ENCODE data around the gene UNC5B. TPM values are rescaled to one million over a fixed set of nuclear protein-coding genes. Genes with fewer than 3 reads are reported as not detected.

UNC5B gene
- polyA plus RNA-seq, 3 donors from 2014 or later = 0.06 to 0.34 TPM; not detected in 1

DNA sequence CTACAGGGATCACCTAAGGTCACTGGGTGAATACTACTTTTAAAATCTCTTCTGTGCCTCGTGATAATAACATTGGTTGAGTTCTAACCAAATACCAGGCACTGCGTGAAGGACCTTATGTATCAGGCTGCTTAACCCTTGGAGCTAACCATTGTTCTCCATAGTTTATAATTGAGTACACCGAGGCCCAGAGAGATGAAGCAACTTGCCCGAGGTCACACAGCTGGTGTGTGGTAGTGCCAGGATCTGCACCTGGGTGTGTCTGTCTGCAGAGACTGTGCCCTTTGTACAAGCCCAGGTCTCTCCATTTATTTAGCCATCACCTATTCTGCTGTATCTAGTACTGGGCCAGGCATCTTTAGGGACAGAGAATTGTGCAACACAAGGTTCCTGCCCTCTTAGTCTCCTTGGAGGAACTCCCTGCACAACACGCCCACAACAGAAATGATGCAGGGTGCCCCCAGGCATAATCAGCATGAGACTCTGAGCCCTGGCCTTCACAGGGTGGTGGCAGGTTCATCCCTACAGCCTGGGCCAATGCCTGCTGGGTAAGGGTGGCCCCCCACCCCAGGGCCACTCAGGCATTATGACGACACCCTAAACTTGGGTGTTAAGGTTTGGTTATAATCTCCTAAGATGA, 31.5 kb downstream of the UNC5B start:
- H3K27ac Mint-ChIP-seq = no peak overlapping the region
- DNase-seq = no peak
- peaks cover 0 to 5% (median 2%) of the 10 kb centered on the region in 3 donors for H3K27me3 Mint-ChIP-seq (ENCODE audit: low read depth in 3 of 3)
- no peak overlapping the region for H3K4me3 Mint-ChIP-seq
- H3K36me3 Mint-ChIP-seq = no peaks in the 10 kb centered on the region
- H3K9me3 Mint-ChIP-seq = no peaks in the 10 kb centered on the region
- H3K4me1 Mint-ChIP-seq = no peaks in the 10 kb centered on the region

DNA sequence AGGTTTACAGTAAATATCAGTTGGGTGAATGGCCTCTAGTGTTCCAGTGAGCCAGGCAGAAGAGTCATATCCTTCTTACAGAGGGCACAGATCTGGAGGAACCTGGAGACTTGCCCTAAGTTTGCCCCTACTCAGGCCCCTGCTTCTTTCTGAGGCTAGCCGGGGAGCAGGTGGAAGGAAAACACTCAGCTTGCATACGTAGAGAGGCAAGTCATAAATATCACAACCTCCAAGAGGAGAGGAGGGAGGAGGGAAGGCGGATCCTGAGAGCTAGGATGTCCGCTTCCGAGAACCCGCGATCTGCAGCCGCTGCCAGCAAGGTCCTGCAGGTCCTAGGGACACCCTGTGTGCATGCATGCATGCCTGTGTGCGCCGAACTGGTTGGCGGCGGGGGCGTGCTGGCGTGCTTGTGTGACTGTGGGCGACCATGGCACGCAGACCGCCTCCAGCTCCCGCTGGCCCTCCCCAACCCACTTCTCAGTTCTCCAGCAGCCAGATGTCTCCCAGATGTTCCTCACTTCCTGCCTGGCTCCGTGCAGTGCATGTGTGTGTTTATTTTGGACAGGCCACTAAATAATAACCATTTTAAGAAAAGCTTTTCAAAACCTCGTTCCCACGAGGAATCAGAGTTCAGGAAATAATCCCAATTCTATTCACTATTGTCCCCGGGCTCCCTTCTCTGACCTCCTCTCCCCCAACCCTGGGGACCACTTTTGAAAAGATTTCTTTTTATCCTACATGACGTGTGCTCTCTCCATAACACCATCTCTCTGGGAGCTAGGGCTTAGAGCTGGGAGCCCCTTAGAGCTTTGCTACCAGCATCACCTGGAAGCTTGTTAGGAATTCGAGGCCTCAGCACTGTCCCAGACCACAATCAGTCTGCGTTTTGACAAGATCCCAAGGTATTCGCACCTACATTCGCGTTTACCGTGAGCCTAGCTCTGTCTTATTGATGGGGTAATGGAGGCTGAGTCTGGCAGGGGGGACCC, 32.4 kb downstream of the UNC5B start:
- Mint-ChIP-seq H3K4me3 (no peak overlapping the region), H3K4me1 (no peaks in the 10 kb centered on the region), H3K9me3 (no peaks in the 10 kb centered on the region), H3K36me3 (no peaks in the 10 kb centered on the region), H3K27ac (peak overlapping the region in 1 of 6 donors; percentile 40), H3K27me3 (ENCODE audit: low read depth in 3 of 3) (peaks cover 0 to 4% (median 2%) of the 10 kb centered on the region in 3 donors)
- DNase-seq = no peak

DNA sequence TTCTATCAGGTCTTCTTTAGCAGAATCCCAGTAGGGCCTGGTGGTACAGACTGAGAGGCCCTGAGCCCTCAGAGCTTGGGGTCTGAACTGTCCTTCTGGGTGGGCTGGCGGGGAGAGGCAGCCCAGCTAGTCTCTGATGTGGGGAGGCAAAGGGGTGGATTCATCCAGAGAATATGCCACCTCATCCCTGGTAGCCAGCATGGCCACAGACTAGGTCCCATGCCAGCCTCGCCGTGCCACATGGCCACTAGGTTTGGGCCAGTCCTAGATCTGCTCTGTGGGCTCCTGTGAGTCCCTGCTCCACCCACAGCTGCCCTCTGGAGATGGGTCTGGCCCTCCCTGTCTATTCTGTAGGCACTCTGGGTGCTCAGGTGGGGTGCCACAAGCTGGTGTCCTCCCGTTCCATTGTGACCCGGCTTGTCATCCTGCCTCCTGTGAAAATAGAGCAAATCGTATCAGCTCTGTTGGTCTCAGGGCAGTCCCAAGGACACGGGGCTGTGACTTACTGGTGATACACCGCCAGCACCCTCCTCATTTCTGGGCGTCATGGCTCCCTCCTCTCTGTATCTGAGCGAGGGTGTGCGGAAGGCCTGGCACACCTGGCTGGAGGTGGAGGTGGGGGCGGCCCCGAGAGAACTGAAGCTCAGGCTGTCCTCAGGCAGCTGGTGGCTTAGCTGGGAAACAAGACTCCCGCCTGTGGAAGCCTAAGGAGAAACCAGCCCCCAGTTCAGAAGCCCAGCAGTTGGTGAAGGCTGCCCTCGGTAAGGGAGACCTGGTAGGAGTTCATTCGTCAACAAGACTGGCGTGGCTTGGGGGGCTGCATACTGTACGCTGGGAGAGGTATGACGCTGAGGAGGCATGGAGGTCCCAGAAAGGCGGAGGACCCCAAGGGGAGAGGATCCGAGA, 33.3 kb downstream of the UNC5B start:
- Mint-ChIP-seq H3K36me3 (no peaks in the 10 kb centered on the region), H3K9me3 (no peaks in the 10 kb centered on the region), H3K4me1 (no peaks in the 10 kb centered on the region), H3K27ac (no peak overlapping the region), H3K4me3 (no peak overlapping the region), H3K27me3 (ENCODE audit: low read depth in 3 of 3) (peaks cover 0 to 7% (median 0%) of the 10 kb centered on the region in 3 donors)
- DNase-seq = no peak

GRCh38 chr10:71246591-71247413, 34.4 kb downstream of the UNC5B start:
- H3K27ac Mint-ChIP-seq = no peak overlapping the region
- no peaks in the 10 kb centered on the region for H3K36me3 Mint-ChIP-seq
- H3K4me3 Mint-ChIP-seq = no peak overlapping the region
- peaks cover 0 to 6% (median 0%) of the 10 kb centered on the region in 3 donors for H3K27me3 Mint-ChIP-seq (ENCODE audit: low read depth in 3 of 3)
- no peaks in the 10 kb centered on the region for H3K4me1 Mint-ChIP-seq
- no peak for DNase-seq
- no peaks in the 10 kb centered on the region for H3K9me3 Mint-ChIP-seq

DNA sequence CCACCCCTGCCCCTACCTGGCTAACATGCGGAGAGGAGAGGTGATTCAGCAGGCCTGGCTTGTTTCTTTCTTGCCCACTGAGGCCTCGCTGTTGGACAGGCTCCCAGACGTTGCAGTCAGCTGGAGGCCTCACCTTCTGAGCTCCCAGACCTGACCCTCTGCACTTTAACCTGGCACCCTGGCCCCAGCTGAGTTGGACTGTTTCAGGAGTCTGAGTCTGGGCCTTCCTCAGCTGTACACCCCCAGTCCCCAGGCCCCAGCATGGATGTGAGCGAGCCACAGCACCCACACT, 35.0 kb downstream of the UNC5B start:
- H3K36me3 Mint-ChIP-seq = no peaks in the 10 kb centered on the region
- H3K27me3 Mint-ChIP-seq (ENCODE audit: low read depth in 3 of 3) = peaks cover 0 to 6% (median 0%) of the 10 kb centered on the region in 3 donors
- H3K9me3 Mint-ChIP-seq = no peaks in the 10 kb centered on the region
- H3K4me3 Mint-ChIP-seq = no peak overlapping the region
- H3K4me1 Mint-ChIP-seq = no peaks in the 10 kb centered on the region
- H3K27ac Mint-ChIP-seq = no peak overlapping the region
- DNase-seq = no peak

DNA sequence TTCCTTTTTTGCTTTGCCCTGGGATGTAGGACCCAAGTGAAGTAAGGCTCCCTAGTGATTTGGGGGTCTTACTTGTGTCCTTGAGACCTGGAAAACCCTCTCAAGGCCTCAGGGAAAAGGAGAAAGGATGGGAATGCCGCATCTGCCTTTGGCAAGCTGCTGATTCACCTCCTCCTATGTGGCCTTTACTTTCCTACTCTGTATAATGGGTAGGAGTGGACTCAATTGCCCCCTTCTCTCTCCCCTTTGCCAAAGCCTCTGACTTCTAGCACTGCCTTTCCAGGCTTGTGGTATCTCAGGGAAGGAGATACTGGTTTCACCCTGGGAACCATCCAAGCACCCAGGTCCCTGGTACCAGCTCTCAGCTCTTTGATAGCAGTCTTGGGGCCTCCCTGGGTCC, 35.4 kb downstream of the UNC5B start:
- Mint-ChIP-seq H3K9me3 (no peaks in the 10 kb centered on the region), H3K27me3 (ENCODE audit: low read depth in 3 of 3) (peaks cover 0 to 6% (median under 1%) of the 10 kb centered on the region in 3 donors), H3K36me3 (no peaks in the 10 kb centered on the region), H3K27ac (no peak overlapping the region), H3K4me3 (no peak overlapping the region), H3K4me1 (no peaks in the 10 kb centered on the region)
- DNase-seq = no peak

DNA sequence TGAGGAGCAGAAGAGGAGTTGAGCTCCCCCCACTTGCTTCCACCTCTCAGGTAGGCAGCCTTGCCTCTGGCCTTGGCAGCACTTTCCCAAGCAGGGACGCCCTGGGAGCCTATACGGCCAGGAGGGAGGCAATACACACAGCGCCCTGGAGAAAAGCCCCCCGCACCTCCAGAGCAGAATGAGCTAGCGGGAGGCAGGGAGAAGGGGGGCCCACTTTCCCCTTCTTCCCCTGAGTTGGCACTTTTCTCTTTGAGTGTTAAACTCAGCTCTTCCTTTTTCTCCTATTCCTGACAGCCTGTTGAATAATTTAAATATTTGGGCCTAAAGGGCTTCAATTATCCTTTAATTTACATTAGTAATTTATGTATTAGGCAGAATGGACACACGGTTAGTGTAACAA, 35.8 kb downstream of the UNC5B start:
- Mint-ChIP-seq H3K27me3 (ENCODE audit: low read depth in 3 of 3) (peaks cover 0 to 6% (median 3%) of the 10 kb centered on the region in 3 donors), H3K4me1 (no peaks in the 10 kb centered on the region), H3K27ac (no peak overlapping the region), H3K36me3 (no peaks in the 10 kb centered on the region), H3K4me3 (no peak overlapping the region), H3K9me3 (no peaks in the 10 kb centered on the region)
- DNase-seq = no peak

DNA sequence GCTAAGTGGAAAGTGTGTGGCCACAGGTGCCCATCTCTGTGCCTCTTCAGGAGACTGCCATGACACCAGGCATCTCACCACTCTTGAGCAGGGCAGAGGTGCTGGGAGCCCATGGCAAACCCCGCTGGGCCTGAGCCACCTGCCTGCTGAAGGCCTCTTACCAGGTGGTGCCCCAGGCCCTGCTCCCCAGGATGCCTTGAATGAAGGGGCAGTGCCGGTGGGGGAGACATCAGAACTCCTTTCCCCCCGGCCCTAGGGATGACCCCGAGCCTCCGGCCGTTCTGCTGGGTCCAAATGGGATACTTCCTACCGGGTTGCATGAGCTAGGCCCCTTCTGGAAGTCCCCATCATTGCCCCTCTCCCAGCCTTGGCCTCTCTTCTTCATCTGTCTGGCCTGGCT, 37.6 kb downstream of the UNC5B start:
- DNase-seq = no peak
- H3K36me3 Mint-ChIP-seq = no peaks in the 10 kb centered on the region
- H3K9me3 Mint-ChIP-seq = no peaks in the 10 kb centered on the region
- no peak overlapping the region for H3K27ac Mint-ChIP-seq
- H3K4me3 Mint-ChIP-seq = no peak overlapping the region
- no peaks in the 10 kb centered on the region for H3K4me1 Mint-ChIP-seq
- H3K27me3 Mint-ChIP-seq (ENCODE audit: low read depth in 3 of 3) = peaks cover 0 to 5% (median 3%) of the 10 kb centered on the region in 3 donors

DNA sequence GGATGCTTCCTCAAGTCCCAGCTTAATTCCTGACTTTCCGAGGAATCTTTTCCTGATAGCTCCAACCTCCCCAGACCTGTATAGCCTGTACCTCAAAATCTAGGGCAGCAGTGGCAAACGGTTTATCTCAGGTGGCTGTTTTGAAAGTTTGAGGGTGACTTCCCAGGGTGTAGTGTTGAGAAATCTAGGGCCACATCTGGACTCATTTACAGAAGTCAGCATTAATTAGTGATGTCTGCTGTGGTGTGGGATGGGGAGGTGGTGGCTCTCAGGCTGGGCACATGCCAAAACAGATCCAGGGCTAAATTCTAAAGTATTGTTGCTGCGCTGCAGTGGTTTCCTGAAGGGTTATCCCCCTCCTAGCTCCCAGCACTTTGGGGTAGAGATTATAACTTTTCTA, 38.0 kb downstream of the UNC5B start:
- no peak overlapping the region for H3K4me3 Mint-ChIP-seq
- no peaks in the 10 kb centered on the region for H3K4me1 Mint-ChIP-seq
- DNase-seq = no peak
- H3K9me3 Mint-ChIP-seq = no peaks in the 10 kb centered on the region
- H3K27ac Mint-ChIP-seq = no peak overlapping the region
- no peaks in the 10 kb centered on the region for H3K36me3 Mint-ChIP-seq
- H3K27me3 Mint-ChIP-seq (ENCODE audit: low read depth in 3 of 3) = peaks cover 0 to 4% (median 3%) of the 10 kb centered on the region in 3 donors

- H3K36me3 Mint-ChIP-seq = no peaks in the 10 kb centered on the region
- H3K27ac Mint-ChIP-seq = no peak overlapping the region
- H3K4me1 Mint-ChIP-seq = no peaks in the 10 kb centered on the region
- H3K4me3 Mint-ChIP-seq = no peak overlapping the region
- no peaks in the 10 kb centered on the region for H3K9me3 Mint-ChIP-seq
- DNase-seq = no peak
- peaks cover 0 to 4% (median 3%) of the 10 kb centered on the region in 3 donors for H3K27me3 Mint-ChIP-seq (ENCODE audit: low read depth in 3 of 3)
Observed at GRCh38 chr10:71250842-71251241, 38.5 kb downstream of the UNC5B start.

DNA sequence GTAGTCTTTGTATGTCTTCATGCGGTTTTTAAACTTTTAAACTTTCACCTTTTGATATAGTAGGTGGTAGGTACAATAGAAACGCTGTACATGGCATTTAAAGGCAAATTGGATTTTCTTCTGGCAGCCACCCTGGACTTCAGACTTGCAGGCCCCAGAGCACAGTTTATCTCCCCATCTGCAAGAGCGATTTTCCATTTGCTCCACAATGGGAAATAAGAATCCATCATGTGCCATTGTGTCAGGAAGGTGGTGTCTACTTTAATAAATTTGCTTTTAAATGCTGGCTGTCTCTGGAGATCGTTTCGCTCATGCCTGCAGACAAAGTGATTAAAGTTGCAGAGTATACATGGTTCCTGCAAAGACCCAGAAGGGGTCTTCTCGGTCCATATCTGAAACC, 38.9 kb downstream of the UNC5B start:
- Mint-ChIP-seq H3K9me3 (no peaks in the 10 kb centered on the region), H3K4me1 (no peaks in the 10 kb centered on the region), H3K36me3 (no peaks in the 10 kb centered on the region), H3K4me3 (no peak overlapping the region), H3K27ac (no peak overlapping the region), H3K27me3 (ENCODE audit: low read depth in 3 of 3) (peaks cover 0 to 4% (median 3%) of the 10 kb centered on the region in 3 donors)
- DNase-seq = no peak

DNA sequence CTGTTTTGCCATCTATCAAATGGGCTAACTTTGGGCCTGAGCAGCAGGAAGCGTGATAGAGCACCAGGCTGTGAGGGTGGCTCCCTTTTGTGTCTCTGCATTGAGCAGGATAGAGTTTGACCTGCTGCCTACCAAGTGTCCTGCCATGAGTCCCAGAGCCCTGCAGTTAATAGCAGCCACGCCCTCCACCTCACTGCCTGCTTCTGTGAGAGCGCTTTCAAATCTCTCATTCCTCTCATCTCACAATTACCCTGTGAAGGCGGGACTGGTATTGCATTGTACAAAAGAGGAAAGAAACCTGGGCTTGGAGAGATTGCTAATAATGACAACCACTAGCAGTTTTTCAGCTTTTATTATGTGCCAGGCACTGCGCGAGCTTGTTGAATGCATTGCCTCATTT, 39.9 kb downstream of the UNC5B start:
- no peaks in the 10 kb centered on the region for H3K9me3 Mint-ChIP-seq
- no peaks in the 10 kb centered on the region for H3K4me1 Mint-ChIP-seq
- no peak overlapping the region for H3K27ac Mint-ChIP-seq
- no peaks in the 10 kb centered on the region for H3K36me3 Mint-ChIP-seq
- no peak for DNase-seq
- H3K4me3 Mint-ChIP-seq = no peak overlapping the region
- peaks cover 0 to 3% (median 3%) of the 10 kb centered on the region in 3 donors for H3K27me3 Mint-ChIP-seq (ENCODE audit: low read depth in 3 of 3)
